Vagina (tissue), 2 donors: Measurements from ENCODE around the gene EDRF1. TPM values are rescaled to one million over a fixed set of nuclear protein-coding genes. Genes with fewer than 3 reads are reported as not detected.

ENCODE experiments used
- DNase-seq, 2 donors: peaks; one replicate each; pipeline ENCODE4 v3.0.0-alpha.2; 2017; ENCODE audit errors: extremely low spot score in 2 of 2
- H3K27ac ChIP-seq: fragments of 200-600 bp; sonication (generic); one replicate; pipeline ENCODE4 v1.5.1; 2019
- H3K27me3 ChIP-seq: fragments of 200-600 bp; sonication (generic); one replicate; pipeline ENCODE4 v1.5.1; 2019
- H3K36me3 ChIP-seq, 2 donors: fragments of 200-600 bp; sonication (generic); one replicate each; pipeline ENCODE4 v1.5.1; 2017 to 2019
- H3K4me1 ChIP-seq: fragments of 200-600 bp; sonication (generic); one replicate; pipeline ENCODE4 v1.5.1; 2019
- H3K4me3 ChIP-seq, 2 donors: fragments of 200-600 bp; sonication (generic); 1 replicate in 1 of 2; 2 replicates in 1 of 2; pipeline ENCODE4 v1.5.1; 2016 to 2019
- H3K9me3 ChIP-seq: fragments of 200-600 bp; sonication (generic); one replicate; pipeline ENCODE4 v1.5.1; 2019
- POLR2A ChIP-seq, 2 donors: fragments of 450-650 bp; IDR thresholded peaks; one replicate each; pipeline ENCODE4 v1.6.1; 2017; ENCODE audit warnings: antibody characterized with exemption in 2 of 2, mild to moderate bottlenecking in 2 of 2, moderate library complexity in 2 of 2
- POLR2AphosphoS5 ChIP-seq, 2 donors: sonication (generic); formaldehyde crosslinking; IDR thresholded peaks; one replicate each; pipeline ENCODE4 v1.9.0; 2017; ENCODE audit warnings: antibody characterized with exemption in 2 of 2, mild to moderate bottlenecking in 2 of 2, low read depth in 1 of 2; ENCODE audit not compliant: insufficient read depth in 1 of 2
- intact Hi-C: fragments of 100-400 bp; cut with DNase I; formaldehyde crosslinking; loops from one replicate; pipeline ENCODE4 v1.15.1; 2023
- total RNA-seq: library from RNA; depleted of rRNA; stranded (reverse); fragments of >200 nt; gene quantifications from one replicate; pipeline ENCODE4 v1.2.3, GENCODE V29; 2016
- TF ChIP-seq, protein P1 (sequence below), 3 experiments: fragments of 450-650 bp in 2 of 3; fragments of 200-600 bp in 1 of 3; sonication (generic) in 1 of 3; IDR thresholded peaks; one replicate each; pipeline ENCODE4 v1.5.1; 2017 to 2019; ENCODE audit warnings: antibody characterized with exemption in 3 of 3, mild to moderate bottlenecking in 2 of 3, moderate library complexity in 2 of 3

Gene EDRF1
- total RNA-seq, 1 donor from 2014 or later, result 16.5 TPM

DNA sequence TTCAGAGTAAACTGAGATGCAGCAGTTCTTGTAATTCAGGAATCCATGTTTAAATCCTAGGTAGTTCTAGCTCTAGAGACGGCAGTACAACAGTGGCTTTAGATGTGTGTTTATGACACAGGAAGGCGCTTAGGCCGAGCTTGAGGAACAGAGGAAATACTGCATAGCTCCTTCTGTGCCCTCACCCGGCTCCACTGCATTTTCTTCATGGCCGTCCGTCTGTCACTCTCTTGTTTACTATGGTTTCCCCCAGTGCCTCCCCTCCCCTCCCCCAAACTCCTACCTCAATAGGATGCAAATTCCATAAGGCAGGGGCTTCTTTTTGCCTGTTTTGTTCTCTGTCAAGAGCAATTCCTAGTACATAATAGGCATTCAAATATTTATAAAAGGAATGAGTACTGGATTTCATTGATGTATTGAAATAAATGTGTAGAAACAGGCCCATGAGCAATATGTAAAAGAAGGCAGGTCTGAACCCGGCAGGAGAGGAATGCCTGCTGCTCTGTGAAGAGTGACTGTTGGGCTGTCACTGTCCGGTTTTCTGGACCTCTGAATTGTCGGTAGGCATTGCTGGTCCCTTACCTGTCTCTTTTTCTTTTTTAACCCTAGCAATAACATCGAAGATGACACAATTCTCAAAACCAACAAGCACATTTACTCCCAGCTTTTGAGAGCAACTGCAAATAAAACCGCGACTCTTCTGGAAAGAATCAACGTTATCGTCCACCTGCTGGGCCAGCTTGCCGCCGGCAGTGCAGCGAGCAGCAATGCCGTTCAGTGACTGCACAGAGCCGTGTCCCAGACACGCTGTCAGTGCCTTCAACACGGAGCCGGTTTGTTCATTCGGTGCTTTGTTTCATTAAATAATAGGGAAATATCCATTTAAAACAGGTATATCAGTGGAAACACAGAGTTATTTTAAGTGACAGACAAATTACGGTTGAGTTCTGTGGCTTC, 43.5 kb downstream of the EDRF1 start:
- H3K36me3 ChIP-seq, result peaks cover 0 to 68% of the 10 kb centered on the region in 2 donors
- no peak for DNase-seq
- H3K27ac ChIP-seq, result no peak overlapping the region
- TF ChIP-seq POLR2A (IDR thresholded peaks at IDR 0.05), result no peak
- TF ChIP-seq POLR2AphosphoS5 (IDR thresholded peaks at IDR 0.05; ENCODE audit: insufficient read depth in 1 of 2, low read depth in 1 of 2), result no peak
- TF ChIP-seq, protein P1, sequence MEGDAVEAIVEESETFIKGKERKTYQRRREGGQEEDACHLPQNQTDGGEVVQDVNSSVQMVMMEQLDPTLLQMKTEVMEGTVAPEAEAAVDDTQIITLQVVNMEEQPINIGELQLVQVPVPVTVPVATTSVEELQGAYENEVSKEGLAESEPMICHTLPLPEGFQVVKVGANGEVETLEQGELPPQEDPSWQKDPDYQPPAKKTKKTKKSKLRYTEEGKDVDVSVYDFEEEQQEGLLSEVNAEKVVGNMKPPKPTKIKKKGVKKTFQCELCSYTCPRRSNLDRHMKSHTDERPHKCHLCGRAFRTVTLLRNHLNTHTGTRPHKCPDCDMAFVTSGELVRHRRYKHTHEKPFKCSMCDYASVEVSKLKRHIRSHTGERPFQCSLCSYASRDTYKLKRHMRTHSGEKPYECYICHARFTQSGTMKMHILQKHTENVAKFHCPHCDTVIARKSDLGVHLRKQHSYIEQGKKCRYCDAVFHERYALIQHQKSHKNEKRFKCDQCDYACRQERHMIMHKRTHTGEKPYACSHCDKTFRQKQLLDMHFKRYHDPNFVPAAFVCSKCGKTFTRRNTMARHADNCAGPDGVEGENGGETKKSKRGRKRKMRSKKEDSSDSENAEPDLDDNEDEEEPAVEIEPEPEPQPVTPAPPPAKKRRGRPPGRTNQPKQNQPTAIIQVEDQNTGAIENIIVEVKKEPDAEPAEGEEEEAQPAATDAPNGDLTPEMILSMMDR (IDR thresholded peaks at IDR 0.05), result no peak
- no peak overlapping the region for H3K4me3 ChIP-seq
- intact Hi-C loops, result no loop called here
- no peaks in the 10 kb centered on the region for H3K27me3 ChIP-seq
- H3K9me3 ChIP-seq, result no peaks in the 10 kb centered on the region
- H3K4me1 ChIP-seq, result no peaks in the 10 kb centered on the region

DNA sequence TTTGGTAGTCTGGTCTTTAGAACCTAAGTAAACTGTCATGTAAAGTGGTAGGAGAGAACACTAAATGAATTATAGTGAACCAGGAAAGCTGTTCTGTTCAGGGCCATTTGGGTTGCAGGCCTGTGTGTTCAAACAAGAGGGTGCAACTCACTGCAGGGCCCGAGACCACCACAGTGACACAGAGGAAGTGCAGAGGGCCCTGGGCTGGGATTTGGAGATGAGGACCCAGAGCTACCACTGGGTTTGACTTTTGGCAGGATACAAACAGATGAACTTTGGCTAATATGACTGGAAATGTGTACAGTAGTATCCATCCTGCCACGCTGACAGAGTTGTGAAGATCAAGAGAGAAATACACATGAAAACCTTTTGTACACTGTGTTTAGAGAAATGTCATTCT, 46.3 kb downstream of the EDRF1 start:
- DNase-seq, result no peak
- no peaks in the 10 kb centered on the region for H3K27me3 ChIP-seq
- no peaks in the 10 kb centered on the region for H3K9me3 ChIP-seq
- TF ChIP-seq POLR2A (IDR thresholded peaks at IDR 0.05) (no peak), POLR2AphosphoS5 (IDR thresholded peaks at IDR 0.05; ENCODE audit: insufficient read depth in 1 of 2, low read depth in 1 of 2) (no peak)
- TF ChIP-seq, protein P1 (IDR thresholded peaks at IDR 0.05), result no peak
- peaks cover 0 to 42% of the 10 kb centered on the region in 2 donors for H3K36me3 ChIP-seq
- H3K27ac ChIP-seq, result no peak overlapping the region
- intact Hi-C loops, result no loop called here
- no peak overlapping the region for H3K4me3 ChIP-seq
- no peaks in the 10 kb centered on the region for H3K4me1 ChIP-seq

DNA sequence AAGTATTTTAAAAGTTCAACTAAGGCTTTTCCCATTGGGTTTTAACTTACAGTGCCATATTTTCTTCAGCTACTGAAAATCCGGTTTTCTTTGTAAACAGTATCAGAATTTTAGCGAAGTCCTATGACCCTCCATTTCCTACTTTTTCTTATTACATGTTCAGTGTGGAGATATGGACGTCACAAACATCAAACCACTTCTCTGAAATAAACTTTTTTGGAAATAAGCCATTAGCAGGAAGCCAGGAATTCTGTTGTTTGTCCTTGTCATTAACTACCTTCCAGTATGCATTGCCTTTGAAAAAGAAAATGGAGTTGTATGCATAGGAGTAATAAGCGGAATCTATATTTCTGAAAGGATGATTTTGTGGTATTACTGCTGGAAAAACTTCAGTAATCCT, 47.0 kb downstream of the EDRF1 start:
- Histone ChIP-seq H3K27me3 (no peaks in the 10 kb centered on the region), H3K4me1 (no peaks in the 10 kb centered on the region), H3K9me3 (no peaks in the 10 kb centered on the region), H3K4me3 (no peak overlapping the region), H3K36me3 (peaks cover 0 to 37% of the 10 kb centered on the region in 2 donors), H3K27ac (no peak overlapping the region)
- no peak for DNase-seq
- intact Hi-C loops, result no loop called here
- TF ChIP-seq, protein P1 (IDR thresholded peaks at IDR 0.05), result no peak
- no peak for TF ChIP-seq POLR2A (IDR thresholded peaks at IDR 0.05)
- TF ChIP-seq POLR2AphosphoS5 (IDR thresholded peaks at IDR 0.05; ENCODE audit: insufficient read depth in 1 of 2, low read depth in 1 of 2), result no peak

DNA sequence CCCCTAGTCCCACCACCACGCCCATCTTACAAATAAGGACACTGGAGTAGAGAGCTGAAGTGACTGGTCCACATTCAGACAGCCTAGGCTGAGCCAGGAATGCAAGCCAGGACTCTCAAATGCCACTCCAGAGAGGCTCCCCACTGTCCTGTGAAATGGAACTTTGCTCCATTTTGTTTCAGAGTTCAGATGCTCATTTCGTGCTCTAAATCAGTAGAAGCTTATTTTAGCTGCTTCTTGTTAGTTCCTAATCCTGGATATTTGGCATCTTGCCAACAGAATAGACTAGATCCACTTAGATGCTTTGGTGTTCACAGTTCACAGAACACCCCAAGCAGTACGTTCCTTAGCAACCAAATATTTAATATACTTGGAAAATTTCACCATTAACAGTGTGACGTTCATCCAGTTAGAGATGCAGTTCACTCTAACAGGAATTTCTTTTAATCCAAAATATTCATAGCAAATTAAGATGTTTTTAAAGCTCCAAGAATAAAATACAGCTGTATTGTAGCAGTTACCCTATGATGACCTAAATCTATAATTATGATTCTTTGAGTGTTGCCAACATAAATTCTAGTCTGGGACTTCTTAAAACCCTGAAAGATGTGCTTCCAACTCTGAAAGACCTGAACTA, 48.8 kb downstream of the EDRF1 start:
- no peak for DNase-seq
- intact Hi-C loops, result no loop called here

More for the DNA sequence above, 48.8 kb downstream of the EDRF1 start:
- H3K9me3 ChIP-seq, result no peaks in the 10 kb centered on the region
- TF ChIP-seq, protein P1 (IDR thresholded peaks at IDR 0.05), result no peak
- TF ChIP-seq POLR2AphosphoS5 (IDR thresholded peaks at IDR 0.05; ENCODE audit: insufficient read depth in 1 of 2, low read depth in 1 of 2) (no peak), POLR2A (IDR thresholded peaks at IDR 0.05) (no peak)
- H3K4me1 ChIP-seq, result no peaks in the 10 kb centered on the region
- no peak overlapping the region for H3K4me3 ChIP-seq
- H3K27ac ChIP-seq, result no peak overlapping the region
- H3K36me3 ChIP-seq, result peaks cover 0 to 26% of the 10 kb centered on the region in 2 donors
- no peaks in the 10 kb centered on the region for H3K27me3 ChIP-seq
